ENCODE results near the gene KRTAP3-1. TPM values are rescaled to one million over a fixed set of nuclear protein-coding genes. Genes with fewer than 3 reads are reported as not detected.

KRTAP3-1 gene
- total and polyA plus RNA-seq, 9 of the 15 experiments (the other 6 are each of a cell fraction or from before 2014, with no cell fraction given), result not detected

DNA sequence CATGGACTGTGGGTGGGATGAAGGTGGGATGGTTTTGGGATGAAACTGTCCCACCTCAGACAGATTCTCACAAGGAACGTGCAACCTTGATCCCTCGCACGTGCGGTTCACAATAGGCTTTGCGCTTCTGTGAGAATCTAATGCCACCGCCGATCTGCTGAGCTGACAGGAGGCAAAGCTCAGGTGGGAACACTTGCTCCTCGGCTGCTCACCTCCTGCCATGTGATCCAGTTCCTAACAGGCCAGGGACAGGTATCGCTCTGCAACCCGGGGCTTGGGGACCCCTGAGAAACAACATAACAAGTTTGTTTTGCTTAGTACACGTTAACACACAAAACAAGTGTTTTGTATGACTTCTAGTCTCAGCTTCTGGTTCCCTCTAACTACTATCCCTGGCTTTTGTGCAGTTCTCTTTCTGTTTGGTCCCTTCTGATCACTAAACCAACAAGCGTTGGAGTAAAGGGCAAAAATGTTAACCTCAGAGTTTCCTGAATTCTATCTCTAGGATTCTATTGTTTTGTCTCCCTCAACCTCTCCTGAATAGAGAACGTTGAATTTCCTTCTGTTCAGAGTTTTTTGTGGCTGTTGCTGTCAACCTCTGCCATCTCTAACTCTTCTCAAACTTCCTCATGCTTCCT, 7.8 kb upstream of the KRTAP3-1 start:
- WGBS (ENCODE audit: insufficient coverage, low coverage, missing lambda C conversion rate), result 3% methylated on average over 13 of the region's 13 CpGs
- POLR2A ChIA-PET, result interaction anchor here (0.6 kb wide), 1 partner anchor 117 kb away, joined by 3 read pairs; no protein-coding TSS in a partner anchor
- no peaks in the 10 kb centered on the region for H4K20me1 ChIP-seq (replicated peaks; ENCODE audit: control insufficient read depth, insufficient read depth, low read length)
- TF ChIP-seq SPI1 (IDR thresholded peaks at IDR 0.05; ENCODE audit: borderline replicate concordance, low read depth, low read length) (no peak), TFAM (CRISPR knock-in tag; conservative IDR thresholded peaks at IDR 0.05) (no peak), POU5F1 (IDR thresholded peaks at IDR 0.05; ENCODE audit: borderline replicate concordance, low read depth, low read length, partially characterized antibody) (no peak), HMG20A (CRISPR knock-in tag; conservative IDR thresholded peaks at IDR 0.05) (no peak), ZNF586 (CRISPR knock-in tag; conservative IDR thresholded peaks at IDR 0.05) (no peak), CREBBP (IDR thresholded peaks at IDR 0.05; ENCODE audit: low read depth, low read length) (no peak), CCAR2 (IDR thresholded peaks at IDR 0.05; ENCODE audit: low read depth, low read length) (no peak), MCM5 (IDR thresholded peaks at IDR 0.05; ENCODE audit: low read depth) (no peak), ETV5 (CRISPR knock-in tag; IDR thresholded peaks at IDR 0.05; ENCODE audit: low read depth) (no peak), PHB2 (IDR thresholded peaks at IDR 0.05; ENCODE audit: low read depth) (no peak), SAFB (IDR thresholded peaks at IDR 0.05; ENCODE audit: borderline replicate concordance, low read depth, low read length) (no peak), SMARCA4 (IDR thresholded peaks at IDR 0.05) (no peak)
- DNase-seq (ENCODE audit: extremely low read depth in 1 of 4, low spot score in 3 of 4) (no peak), FAIRE-seq (no peak), ATAC-seq (no peak)
- in situ Hi-C loops (cut with MboI) (no loop called here), intact Hi-C loops (cut with micrococcal nuclease) (no loop called here)
- H3K79me2 ChIP-seq (ENCODE audit: control insufficient read depth, insufficient read depth, low read length), result no peaks in the 10 kb centered on the region
- no peak overlapping the region for H3K4me3 ChIP-seq
- H3K4me1 ChIP-seq (replicated peaks in 1 of 2; ENCODE audit: control insufficient read depth in 2 of 2, insufficient read depth in 2 of 2, low read length in 2 of 2), result no peaks in the 10 kb centered on the region
- no TSS peak for BruUV-seq (replicated peaks)
- H3K9me1 ChIP-seq (ENCODE audit: control insufficient read depth, insufficient read depth, low read length), result no peaks in the 10 kb centered on the region
- no peak overlapping the region for H3K27ac ChIP-seq (ENCODE audit: extremely low read depth, low read depth, low read length)
- no peak overlapping the region for H2AFZ ChIP-seq (ENCODE audit: low read depth, low read length)
- H3K27me3 ChIP-seq (ENCODE audit: control insufficient read depth in 2 of 2, insufficient read depth in 2 of 2, low read length in 2 of 2), result 0 out of 5 replicates have a peak, but pooled peaks cover 0 to 3% of the 10 kb centered on the region in 2 experiments
- CTCF ChIA-PET (ENCODE audit: low intra/inter-chr PET ratio), result no interaction called here
- no peak overlapping the region for H3K4me2 ChIP-seq (ENCODE audit: insufficient read depth, low read length)
- H3K9me3 ChIP-seq (replicated peaks; ENCODE audit: control insufficient read depth, insufficient read depth, low read depth, low read length), result no peaks in the 10 kb centered on the region
- no peak overlapping the region for H3K9ac ChIP-seq (ENCODE audit: insufficient read depth in 1 of 2, low read depth in 2 of 2, low read length in 2 of 2)
- H3K36me3 ChIP-seq (ENCODE audit: control insufficient read depth, insufficient read depth, low read length), result no peaks in the 10 kb centered on the region
